ENCODE results near the gene ELP5.

DNA sequence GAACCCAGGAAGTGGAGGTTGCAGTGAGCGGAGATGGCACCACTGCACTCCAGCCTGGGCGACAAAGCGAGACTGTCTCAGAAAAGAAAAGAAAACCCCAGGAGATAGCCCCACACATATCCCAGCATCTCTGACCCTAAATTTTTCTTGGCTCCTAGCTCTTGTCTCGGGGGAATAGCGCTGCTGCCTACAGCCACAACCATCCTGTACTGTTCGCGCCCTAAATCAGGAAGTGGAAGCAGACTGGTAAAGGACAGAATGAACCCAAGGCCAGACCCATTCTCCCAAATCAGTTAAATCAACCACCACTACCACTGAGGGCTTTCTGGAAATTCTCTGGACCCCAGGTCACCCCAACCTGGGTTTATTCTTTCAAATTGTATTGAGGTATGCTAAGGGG is 2.2 kb upstream of the ELP5 start:
- TF ChIP-seq POLR2A (IDR thresholded peaks at IDR 0.05) (no peak), CTCF (IDR thresholded peaks at IDR 0.05) (no peak)

Measured in body of pancreas (tissue), 4 donors.